PC-9 (cell line): Measurements from ENCODE around the gene MMP2.

ENCODE experiments used
- CTCF ChIP-seq: fragments of 200-600 bp; sonication (generic); conservative IDR thresholded peaks from 2 replicates; pipeline ENCODE4 v1.6.1; 2017; ENCODE audit warnings: mixed run types, antibody characterized with exemption, mild to moderate bottlenecking, moderate library complexity
- EZH2 ChIP-seq: fragments of 200-600 bp; sonication (generic); IDR thresholded peaks from 2 replicates; pipeline ENCODE4 v1.8.0; 2017; ENCODE audit warnings: antibody characterized with exemption, low read depth

GRCh38 chr16:55539488-55539887 lies 60.5 kb downstream of the MMP2 start:
- TF ChIP-seq EZH2, result no peak
- TF ChIP-seq CTCF, result no peak
